ENCODE data around the gene AGRN. TPM values are rescaled to one million over a fixed set of nuclear protein-coding genes. Genes with fewer than 3 reads are reported as not detected.

The AGRN gene
- total and polyA plus RNA-seq, 4 experiments from 2014 or later: 1.2 to 1.4 TPM; not detected in 2

GRCh38 chr1:1069711-1070676 is 50.1 kb downstream of the AGRN start:
- Mint-ChIP-seq H3K4me3 (peak overlapping the region in 5 of 8 donors; percentile 22 to 68 (median 51)), H3K27me3 (peaks cover 5 to 11% of the 10 kb centered on the region in 2 donors), H3K36me3 (no peaks in the 10 kb centered on the region), H3K4me1 (peaks cover 0 to 5% (median 2%) of the 10 kb centered on the region in 4 donors), H3K9me3 (peaks cover 0 to 2% (median 0%) of the 10 kb centered on the region in 8 donors), H3K27ac (peak overlapping the region in 4 of 7 donors; percentile 37 to 76 (median 71))
- intact Hi-C loops (cut with micrococcal nuclease): loop anchor here (1.0 kb wide), 3 partner anchors 11 to 237 kb away; partner anchors contain the start of genes ACAP3 and C1orf159
- Histone ChIP-seq H3K4me1 (ENCODE audit: insufficient read depth, low read length) (peaks cover 10% of the 10 kb centered on the region), H3K27ac (ENCODE audit: low read depth, low read length) (no peak overlapping the region), H3K36me3 (ENCODE audit: insufficient read depth, low read length) (no peaks in the 10 kb centered on the region), H3K27me3 (ENCODE audit: insufficient read depth, low read length) (no peaks in the 10 kb centered on the region), H3K9me3 (ENCODE audit: control insufficient read depth in 1 of 2, low read length in 2 of 2) (no peaks in the 10 kb centered on the region), H3K4me3 (ENCODE audit: low read length in 2 of 2) (peak overlapping the region in 1 of 2 donors; percentile 70)
- POLR2A ChIA-PET (ENCODE audit: partially characterized antibody): interaction anchor here (1.2 to 1.4 kb wide), 2 partner anchors 88 to 103 kb away, joined by 3 read pairs; partner anchors contain the start of gene PLEKHN1
- CTCF ChIA-PET (ENCODE audit: partially characterized antibody): no interaction called here
- peak in 1 of 5 donors; percentile 57 for DNase-seq

- peaks cover 0 to 2% (median 0%) of the 10 kb centered on the region in 8 donors for H3K9me3 Mint-ChIP-seq
- peaks cover 5 to 11% of the 10 kb centered on the region in 2 donors for H3K27me3 Mint-ChIP-seq
- Histone ChIP-seq H3K9me3 (ENCODE audit: control insufficient read depth in 1 of 2, low read length in 2 of 2) (no peaks in the 10 kb centered on the region), H3K27me3 (ENCODE audit: insufficient read depth, low read length) (no peaks in the 10 kb centered on the region), H3K4me3 (ENCODE audit: low read length in 2 of 2) (no peak overlapping the region), H3K4me1 (ENCODE audit: insufficient read depth, low read length) (peaks cover 10% of the 10 kb centered on the region), H3K27ac (ENCODE audit: low read depth, low read length) (no peak overlapping the region), H3K36me3 (ENCODE audit: insufficient read depth, low read length) (no peaks in the 10 kb centered on the region)
- intact Hi-C loops (cut with micrococcal nuclease): no loop called here
- DNase-seq: no peak
- peak overlapping the region in 1 of 8 donors; percentile 46 for H3K4me3 Mint-ChIP-seq
- peaks cover 0 to 5% (median 0%) of the 10 kb centered on the region in 4 donors for H3K4me1 Mint-ChIP-seq
- H3K27ac Mint-ChIP-seq: peak overlapping the region in 1 of 7 donors; percentile 68
- ChIA-PET POLR2A (ENCODE audit: partially characterized antibody) (no interaction called here), CTCF (ENCODE audit: partially characterized antibody) (interaction anchor here (0.6 kb wide), 1 partner anchor 69 kb away, joined by 3 read pairs; no protein-coding TSS in a partner anchor)
- no peaks in the 10 kb centered on the region for H3K36me3 Mint-ChIP-seq
Observed at GRCh38 chr1:1071486-1072298, 51.8 kb downstream of the AGRN start.

- CTCF ChIA-PET (ENCODE audit: partially characterized antibody): no interaction called here
- intact Hi-C loops (cut with micrococcal nuclease): no loop called here
Observed at GRCh38 chr1:1072299-1072848, 52.5 kb downstream of the AGRN start.

GRCh38 chr1:1072849-1073742 is 53.2 kb downstream of the AGRN start:
- Mint-ChIP-seq H3K9me3 (peaks cover 0 to 2% (median 0%) of the 10 kb centered on the region in 8 donors), H3K4me3 (peak overlapping the region in 1 of 8 donors; percentile 57), H3K27ac (no peak overlapping the region), H3K27me3 (peaks cover 5 to 11% of the 10 kb centered on the region in 2 donors), H3K36me3 (no peaks in the 10 kb centered on the region), H3K4me1 (peaks cover 0 to 5% (median 0%) of the 10 kb centered on the region in 4 donors)
- DNase-seq: no peak
- H3K36me3 ChIP-seq (ENCODE audit: insufficient read depth, low read length): no peaks in the 10 kb centered on the region
- CTCF ChIA-PET (ENCODE audit: partially characterized antibody): no interaction called here
- H3K27ac ChIP-seq (ENCODE audit: low read depth, low read length): no peak overlapping the region
- intact Hi-C loops (cut with micrococcal nuclease): no loop called here
- H3K9me3 ChIP-seq (ENCODE audit: control insufficient read depth in 1 of 2, low read length in 2 of 2): no peaks in the 10 kb centered on the region
- peaks cover 7% of the 10 kb centered on the region for H3K4me1 ChIP-seq (ENCODE audit: insufficient read depth, low read length)
- no peaks in the 10 kb centered on the region for H3K27me3 ChIP-seq (ENCODE audit: insufficient read depth, low read length)
- H3K4me3 ChIP-seq (ENCODE audit: low read length in 2 of 2): no peak overlapping the region
- POLR2A ChIA-PET (ENCODE audit: partially characterized antibody): no interaction called here

More at GRCh38 chr1:1072299-1072848, 52.5 kb downstream of the AGRN start:
- Histone ChIP-seq H3K36me3 (ENCODE audit: insufficient read depth, low read length) (no peaks in the 10 kb centered on the region), H3K27me3 (ENCODE audit: insufficient read depth, low read length) (no peaks in the 10 kb centered on the region), H3K4me3 (ENCODE audit: low read length in 2 of 2) (no peak overlapping the region), H3K27ac (ENCODE audit: low read depth, low read length) (no peak overlapping the region), H3K4me1 (ENCODE audit: insufficient read depth, low read length) (peaks cover 10% of the 10 kb centered on the region), H3K9me3 (ENCODE audit: control insufficient read depth in 1 of 2, low read length in 2 of 2) (no peaks in the 10 kb centered on the region)
- H3K27me3 Mint-ChIP-seq: peaks cover 5 to 11% of the 10 kb centered on the region in 2 donors
- H3K4me1 Mint-ChIP-seq: peaks cover 0 to 5% (median 0%) of the 10 kb centered on the region in 4 donors
- no peak for DNase-seq
- POLR2A ChIA-PET (ENCODE audit: partially characterized antibody): no interaction called here
- H3K27ac Mint-ChIP-seq: no peak overlapping the region
- H3K36me3 Mint-ChIP-seq: no peaks in the 10 kb centered on the region
- peaks cover 0 to 2% (median 0%) of the 10 kb centered on the region in 8 donors for H3K9me3 Mint-ChIP-seq
- H3K4me3 Mint-ChIP-seq: peak overlapping the region in 1 of 8 donors; percentile 57

GRCh38 chr1:1073743-1074587 is 54.0 kb downstream of the AGRN start, which contains the start of gene RNF223:
Gene RNF223, minus strand, starts transcription at chr1:1074306. Its CDS starts 1,740 bp downstream, at chr1:1072566.
- peaks cover 0 to 5% (median 0%) of the 10 kb centered on the region in 4 donors for H3K4me1 Mint-ChIP-seq
- Histone ChIP-seq H3K9me3 (ENCODE audit: control insufficient read depth in 1 of 2, low read length in 2 of 2) (no peaks in the 10 kb centered on the region), H3K4me3 (ENCODE audit: low read length in 2 of 2) (no peak within 1 kb of the TSS), H3K4me1 (ENCODE audit: insufficient read depth, low read length) (peaks cover 3% of the 10 kb centered on the region), H3K27ac (ENCODE audit: low read depth, low read length) (no peak within 1 kb of the TSS), H3K27me3 (ENCODE audit: insufficient read depth, low read length) (no peaks in the 10 kb centered on the region), H3K36me3 (ENCODE audit: insufficient read depth, low read length) (no peaks in the 10 kb centered on the region)
- DNase-seq: no peak
- no peaks in the 10 kb centered on the region for H3K36me3 Mint-ChIP-seq
- ChIA-PET CTCF (ENCODE audit: partially characterized antibody) (no interaction called here), POLR2A (ENCODE audit: partially characterized antibody) (no interaction called here)
- H3K4me3 Mint-ChIP-seq: no peak within 1 kb of the TSS
- intact Hi-C loops (cut with micrococcal nuclease): no loop called here
- H3K9me3 Mint-ChIP-seq: peaks cover 0 to 2% (median 0%) of the 10 kb centered on the region in 8 donors
- peak within 1 kb of the TSS in 1 of 7 donors; percentile 46 for H3K27ac Mint-ChIP-seq
- peaks cover 5 to 11% of the 10 kb centered on the region in 2 donors for H3K27me3 Mint-ChIP-seq
